H9 (cell line): Measurements from ENCODE around the gene TAF3. TPM values are rescaled to one million over a fixed set of nuclear protein-coding genes. Genes with fewer than 3 reads are reported as not detected.

Experiments
- DNase-seq: peaks from one replicate; pipeline ENCODE4 v3.0.0-alpha.2; 2017
- H2AFZ ChIP-seq: one replicate; pipeline ENCODE4 v1.6.1; 2013; ENCODE audit warnings: mild to moderate bottlenecking, low read length, control low read depth, moderate library complexity
- H2AK5ac ChIP-seq: 2 replicates; pipeline ENCODE4 v1.6.1; 2013; ENCODE audit warnings: low read length, control low read depth, mixed read lengths; ENCODE audit not compliant: insufficient read length
- H2BK120ac ChIP-seq: one replicate; pipeline ENCODE4 v1.6.1; 2013; ENCODE audit warnings: low read depth, mild to moderate bottlenecking, low read length, control low read depth, inconsistent platforms; ENCODE audit not compliant: poor library complexity, severe bottlenecking
- H2BK12ac ChIP-seq: 2 replicates; pipeline ENCODE4 v1.6.1; 2013; ENCODE audit warnings: low read length, control low read depth, mixed read lengths, low read depth; ENCODE audit not compliant: insufficient read length
- H2BK15ac ChIP-seq: 2 replicates; pipeline ENCODE4 v1.6.1; 2013; ENCODE audit warnings: low read depth, low read length, control low read depth
- H2BK20ac ChIP-seq: one replicate; pipeline ENCODE4 v1.6.1; 2013; ENCODE audit warnings: low read depth, mild to moderate bottlenecking, low read length, control low read depth, inconsistent platforms; ENCODE audit not compliant: poor library complexity, severe bottlenecking
- H2BK5ac ChIP-seq: 2 replicates; pipeline ENCODE4 v1.6.1; 2013; ENCODE audit warnings: low read length, control low read depth, mixed read lengths; ENCODE audit not compliant: insufficient read length
- H3K14ac ChIP-seq: 2 replicates; pipeline ENCODE4 v1.6.1; 2013; ENCODE audit warnings: low read length, control low read depth; ENCODE audit not compliant: insufficient read depth
- H3K18ac ChIP-seq: 2 replicates; pipeline ENCODE4 v1.6.1; 2013; ENCODE audit warnings: low read depth, mild to moderate bottlenecking, mixed read lengths, low read length, control low read depth; ENCODE audit not compliant: insufficient read length
- H3K23ac ChIP-seq: 2 replicates; pipeline ENCODE4 v1.6.1; 2013; ENCODE audit warnings: low read length, control low read depth, mixed read lengths, low read depth; ENCODE audit not compliant: insufficient read length
- H3K23me2 ChIP-seq: 2 replicates; pipeline ENCODE4 v1.6.1; 2013; ENCODE audit warnings: low read depth, mild to moderate bottlenecking, mixed read lengths, low read length, control low read depth; ENCODE audit not compliant: insufficient read length, poor library complexity, severe bottlenecking
- H3K27ac ChIP-seq: 2 replicates; pipeline ENCODE4 v1.5.1; 2013; ENCODE audit warnings: low read length, control low read depth, mixed read lengths, low read depth; ENCODE audit not compliant: insufficient read length
- H3K27me3 ChIP-seq: 2 replicates; pipeline ENCODE4 v1.6.1; 2013; ENCODE audit warnings: low read length, control low read depth, inconsistent platforms; ENCODE audit not compliant: insufficient read depth
- H3K4ac ChIP-seq: 2 replicates; pipeline ENCODE4 v1.6.1; 2013; ENCODE audit warnings: low read depth, mild to moderate bottlenecking, control low read depth, inconsistent platforms, low read length, moderate library complexity
- H3K4me1 ChIP-seq: 2 replicates; pipeline ENCODE4 v1.6.1; 2013; ENCODE audit warnings: low read length, control low read depth, inconsistent platforms; ENCODE audit not compliant: insufficient read depth
- H3K4me2 ChIP-seq: 2 replicates; pipeline ENCODE4 v1.6.1; 2013; ENCODE audit warnings: low read length, control low read depth, mixed read lengths; ENCODE audit not compliant: insufficient read length, insufficient read depth
- H3K56ac ChIP-seq: 2 replicates; pipeline ENCODE4 v1.6.1; 2013; ENCODE audit warnings: low read depth, mild to moderate bottlenecking, mixed read lengths, low read length, control low read depth; ENCODE audit not compliant: insufficient read length
- H3K79me1 ChIP-seq: 2 replicates; pipeline ENCODE4 v1.6.1; 2013; ENCODE audit warnings: low read depth, mild to moderate bottlenecking, moderate library complexity, low read length, control low read depth, inconsistent platforms; ENCODE audit not compliant: insufficient read depth, poor library complexity, severe bottlenecking
- H3K79me2 ChIP-seq: 2 replicates; pipeline ENCODE4 v1.6.1; 2013; ENCODE audit warnings: low read length, control low read depth, inconsistent platforms; ENCODE audit not compliant: insufficient read depth
- H3K9ac ChIP-seq: 2 replicates; pipeline ENCODE4 v1.6.1; 2013; ENCODE audit warnings: low read length, control low read depth, mixed read lengths; ENCODE audit not compliant: insufficient read length; ENCODE audit errors: extremely low read depth
- H3K9me3 ChIP-seq: one replicate; pipeline ENCODE4 v1.6.1; 2013; ENCODE audit warnings: low read depth, low read length, inconsistent platforms; ENCODE audit not compliant: control insufficient read depth
- H3T11ph ChIP-seq: one replicate; pipeline ENCODE4 v1.6.1; 2013; ENCODE audit warnings: mild to moderate bottlenecking, low read length, control low read depth, inconsistent platforms
- H4K20me1 ChIP-seq: one replicate; pipeline ENCODE4 v1.6.1; 2013; ENCODE audit not compliant: control insufficient read depth, insufficient read length, insufficient read depth
- H4K5ac ChIP-seq: 2 replicates; pipeline ENCODE4 v1.6.1; 2013; ENCODE audit warnings: low read depth, mild to moderate bottlenecking, mixed read lengths, low read length, control low read depth; ENCODE audit not compliant: insufficient read length
- H4K8ac ChIP-seq: replicated peaks from 2 replicates; pipeline ENCODE4 v1.6.1; 2013; ENCODE audit warnings: low read length, control low read depth, mixed read lengths, low read depth; ENCODE audit not compliant: insufficient read length
- H4K91ac ChIP-seq: 2 replicates; pipeline ENCODE4 v1.6.1; 2013; ENCODE audit warnings: low read depth, mild to moderate bottlenecking, moderate library complexity, mixed read lengths, low read length, control low read depth; ENCODE audit not compliant: insufficient read length
- H3K27ac Mint-ChIP-seq, 3 experiments: 2 replicates in 2 of 3; 3 replicates in 1 of 3; pipeline ENCODE4 v1.8.0; 2020 to 2021; ENCODE audit warnings: mixed read lengths in 3 of 3, mild to moderate bottlenecking in 1 of 3, moderate library complexity in 1 of 3
- H3K27me3 Mint-ChIP-seq: 2 replicates; pipeline ENCODE4 v1.8.0; 2021; ENCODE audit warnings: low read depth, mild to moderate bottlenecking, moderate library complexity, mixed read lengths
- H3K36me3 Mint-ChIP-seq, 3 experiments: 2 replicates in 2 of 3; 3 replicates in 1 of 3; pipeline ENCODE4 v1.8.0; 2020 to 2021; ENCODE audit warnings: low read depth in 3 of 3, mixed read lengths in 3 of 3; ENCODE audit not compliant: insufficient read depth in 1 of 3
- H3K4me1 Mint-ChIP-seq, 2 experiments: 2 replicates each; pipeline ENCODE4 v1.8.0; 2020; ENCODE audit warnings: mixed read lengths in 2 of 2
- H3K4me3 Mint-ChIP-seq, 2 experiments: 2 replicates in 1 of 2; 3 replicates in 1 of 2; pipeline ENCODE4 v1.8.0; 2020 to 2021; ENCODE audit warnings: mild to moderate bottlenecking in 2 of 2, mixed read lengths in 2 of 2, moderate library complexity in 1 of 2
- H3K9me3 Mint-ChIP-seq, 2 experiments: 2 replicates in 1 of 2; 3 replicates in 1 of 2; pipeline ENCODE4 v1.8.0; 2020; ENCODE audit warnings: mild to moderate bottlenecking in 2 of 2, mixed read lengths in 2 of 2, moderate library complexity in 1 of 2
- CTCF ChIP-seq: fragments of 200-600 bp; sonication (generic); conservative IDR thresholded peaks from 3 replicates; pipeline ENCODE4 v1.8.0; 2021; ENCODE audit warnings: antibody characterized with exemption, mild to moderate bottlenecking
- WGBS: extraction: QIAGEN DNeasy Blood & Tissue Kit; methylation state at CpG from one replicate; pipeline ENCODE4 v1.1.7; 2013; ENCODE audit warnings: missing lambda C conversion rate, low lambda C conversion rate, mixed read lengths; ENCODE audit not compliant: insufficient read length; ENCODE audit errors: extremely low coverage; 5-methylcytosine and 5-hydroxymethylcytosine counted together
- total RNA-seq: library from RNA; stranded (reverse); gene quantifications from 2 replicates; pipeline ENCODE4 v1.2.1, GENCODE V29; 2021

TAF3 gene
- total RNA-seq, 1 experiment from 2014 or later = 10.2 TPM

GRCh38 chr10:7971949-7972348, 153.6 kb downstream of the TAF3 start:
- Mint-ChIP-seq H3K9me3 (no peaks in the 10 kb centered on the region), H3K36me3 (no peaks in the 10 kb centered on the region; a peak in 1 of 7 replicates), H3K4me3 (no peak overlapping the region), H3K27me3 (no peaks in the 10 kb centered on the region; the same call in 1 of the 2 replicates), H3K27ac (no peak overlapping the region; a peak in 1 of 7 replicates), H3K4me1 (0 out of 4 replicates have a peak, but pooled peaks cover 0 to 2% of the 10 kb centered on the region in 2 experiments)
- Histone ChIP-seq H3K4ac (no peak overlapping the region), H3K9me3 (no peaks in the 10 kb centered on the region), H2AK5ac (no peak overlapping the region), H3K79me2 (no peaks in the 10 kb centered on the region), H3K9ac (no peak overlapping the region), H2BK5ac (no peak overlapping the region), H2BK20ac (no peak overlapping the region), H3K4me1 (no peaks in the 10 kb centered on the region), H2BK120ac (no peak overlapping the region), H2BK12ac (no peak overlapping the region), H4K91ac (no peak overlapping the region), H4K20me1 (no peaks in the 10 kb centered on the region), H3K23ac (no peak overlapping the region), H3K4me2 (no peak overlapping the region), H3T11ph (no peak overlapping the region), H3K79me1 (no peaks in the 10 kb centered on the region), H3K56ac (no peak overlapping the region), H3K23me2 (no peaks in the 10 kb centered on the region), H3K18ac (no peak overlapping the region), H2AFZ (no peak overlapping the region), H4K5ac (no peak overlapping the region), H3K14ac (no peak overlapping the region), H3K27me3 (no peaks in the 10 kb centered on the region), H2BK15ac (no peak overlapping the region), H4K8ac (no peak overlapping the region), H3K27ac (no peak overlapping the region)
- no CpG with 5 or more reads among the region's 3 CpGs for WGBS
- TF ChIP-seq CTCF = no peak
- no peak for DNase-seq
